Suppressor macrophage (primary cell): ENCODE data around the gene UNC13A.
A peak's percentile ranks its signal among the peaks of the same experiment; 100 is the strongest.
"Not testable (repeated sequence)": the region's sequence is repeated elsewhere in the genome, so short reads cannot be mapped to it uniquely, and the experiment has no call there.

Source experiments
- DNase-seq, 4 experiments: peaks; one replicate each; pipeline ENCODE4 v3.0.0-alpha.2; 2020 to 2022

Gene UNC13A

DNA sequence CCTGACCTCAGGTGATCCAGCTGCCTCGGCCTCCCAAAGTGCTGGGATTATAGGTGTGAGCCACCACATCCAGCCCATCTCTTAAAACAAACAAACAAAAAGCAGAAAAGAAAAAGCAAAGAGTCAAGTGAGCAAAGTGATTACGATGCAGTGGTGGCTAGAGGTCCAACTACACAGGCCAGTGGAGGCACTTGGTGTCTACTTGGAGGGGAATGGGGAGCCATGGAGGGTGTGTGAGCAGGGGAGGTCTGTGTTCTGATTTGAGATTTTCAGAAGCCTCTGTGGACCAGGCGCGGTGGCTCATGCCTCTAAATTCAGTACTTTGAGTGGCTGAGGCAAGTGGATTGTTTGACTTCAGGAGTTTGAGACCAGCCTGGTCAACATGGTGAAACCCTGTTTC, 126.1 kb downstream of the UNC13A start:
- no peak for DNase-seq

- peak; percentile 90 to 96 (median 95) for DNase-seq
Measured at GRCh38 chr19:17560205-17560595, 128.0 kb downstream of the UNC13A start.

GRCh38 chr19:17557466-17557865, 130.7 kb downstream of the UNC13A start:
- peak; percentile 83 to 91 (median 90) for DNase-seq

- DNase-seq, result no peak
Measured at GRCh38 chr19:17556995-17557394, 131.2 kb downstream of the UNC13A start.

- peak; percentile 89 to 96 (median 94) for DNase-seq
Measured at GRCh38 chr19:17555929-17556813, 132.0 kb downstream of the UNC13A start.

- DNase-seq, result peak; percentile 100
Measured at GRCh38 chr19:17555480-17555928, 132.7 kb downstream of the UNC13A start, which contains the start of gene COLGALT1. TSS of gene COLGALT1 (plus strand) at chr19:17555649. CDS start at chr19:17555714, 65 bp downstream.

GRCh38 chr19:17554968-17555479, 133.1 kb downstream of the UNC13A start:
- no peak for DNase-seq

GRCh38 chr19:17553256-17553655, 134.9 kb downstream of the UNC13A start:
- DNase-seq, result peak; percentile 41 to 71 (median 70)

- not testable (repeated sequence) for DNase-seq
Measured at GRCh38 chr19:17552735-17553134, 135.4 kb downstream of the UNC13A start.
